Left lung (tissue), 10 donors: ENCODE data around the gene STPG2. TPM values are rescaled to one million over a fixed set of nuclear protein-coding genes. Genes with fewer than 3 reads are reported as not detected.

ENCODE experiments used
- ATAC-seq: fragments of 200-7000 bp; cut with Tn5 transposase; one replicate; pipeline ENCODE4 v1.9.1; 2020; ENCODE audit warnings: moderate library complexity
- DNase-seq, 4 donors: peaks; one replicate each; pipeline ENCODE4 v3.0.0-alpha.2; 2013 to 2020
- H3K27ac ChIP-seq, 2 donors: fragments of 200-600 bp; sonication (generic) in 1 of 2; one replicate each; pipeline versions ENCODE4 v1.5.0 to v1.8.0; 2020 to 2021
- H3K27me3 ChIP-seq, 2 donors: fragments of 200-600 bp; sonication (generic) in 1 of 2; one replicate each; pipeline versions ENCODE4 v1.5.0 to v1.8.0; 2020 to 2021
- H3K36me3 ChIP-seq, 2 donors: fragments of 200-600 bp; sonication (generic) in 1 of 2; one replicate each; pipeline versions ENCODE4 v1.5.0 to v1.8.0; 2020 to 2021
- H3K4me1 ChIP-seq, 2 donors: fragments of 200-600 bp; one replicate each; pipeline ENCODE4 v1.8.0; 2021
- H3K4me3 ChIP-seq, 2 donors: fragments of 200-600 bp; sonication (generic) in 1 of 2; one replicate each; pipeline versions ENCODE4 v1.5.0 to v1.8.0; 2020 to 2021; ENCODE audit warnings: mild to moderate bottlenecking in 1 of 2
- H3K9me3 ChIP-seq, 2 donors: fragments of 200-600 bp; sonication (generic) in 1 of 2; one replicate each; pipeline versions ENCODE4 v1.5.0 to v1.8.0; 2020 to 2021
- intact Hi-C, 2 donors: fragments of 100-400 bp; cut with DNase I; formaldehyde crosslinking; loops; one replicate each; pipeline versions ENCODE4 v1.11.2 to v1.14.2; 2022
- polyA plus RNA-seq, 6 donors: library from polyadenylated mRNA; unstranded; fragments of 120-200 nt; gene quantifications; one replicate each; pipeline ENCODE4 v1.2.1, GENCODE V29; 2013; ENCODE audit not compliant: insufficient read length in 6 of 6
- total RNA-seq, 2 donors: library from RNA; stranded (reverse); fragmentation: NEBNext Ultra II Directional; extraction: Animal tissue kit (Norgen Biotek cat#: 25700); gene quantifications; one replicate each; pipeline ENCODE4 v1.2.1, GENCODE V29; 2021
- TF ChIP-seq, protein P1 (sequence below), 2 donors: fragments of 200-600 bp; sonication (generic) in 1 of 2; IDR thresholded peaks; one replicate each; pipeline versions ENCODE4 v1.5.0 to v1.8.0; 2021; ENCODE audit warnings: antibody characterized with exemption in 2 of 2
- donor health status: DM: no; HTN: yes; CAD: no.
- donor health status: DM: no; HTN: no; CAD: no.

STPG2 gene
- total and polyA plus RNA-seq, 8 donors = 0.13 to 0.76 (median 0.30) TPM

DNA sequence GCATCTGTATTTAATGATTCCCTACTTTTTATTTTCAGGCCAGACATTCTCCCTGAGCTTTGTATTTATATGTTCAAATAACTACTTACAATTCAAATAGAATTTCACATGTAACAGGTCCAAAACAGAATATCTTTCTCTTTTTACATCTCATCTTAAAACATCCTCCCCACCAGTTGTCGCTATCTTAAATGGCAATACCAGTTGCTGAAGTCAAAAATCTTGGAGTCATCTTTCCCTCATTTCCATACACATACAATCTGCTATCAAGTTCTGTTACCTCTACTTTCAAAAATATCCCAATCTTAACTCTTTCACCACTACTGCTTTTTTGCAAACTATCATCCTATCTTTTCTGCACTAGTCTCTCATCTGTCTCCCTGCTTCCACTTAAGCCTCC is 330.5 kb downstream of the STPG2 start:
- no peaks in the 10 kb centered on the region for H3K4me1 ChIP-seq
- DNase-seq (no peak), ATAC-seq (no peak)
- TF ChIP-seq, protein P1, sequence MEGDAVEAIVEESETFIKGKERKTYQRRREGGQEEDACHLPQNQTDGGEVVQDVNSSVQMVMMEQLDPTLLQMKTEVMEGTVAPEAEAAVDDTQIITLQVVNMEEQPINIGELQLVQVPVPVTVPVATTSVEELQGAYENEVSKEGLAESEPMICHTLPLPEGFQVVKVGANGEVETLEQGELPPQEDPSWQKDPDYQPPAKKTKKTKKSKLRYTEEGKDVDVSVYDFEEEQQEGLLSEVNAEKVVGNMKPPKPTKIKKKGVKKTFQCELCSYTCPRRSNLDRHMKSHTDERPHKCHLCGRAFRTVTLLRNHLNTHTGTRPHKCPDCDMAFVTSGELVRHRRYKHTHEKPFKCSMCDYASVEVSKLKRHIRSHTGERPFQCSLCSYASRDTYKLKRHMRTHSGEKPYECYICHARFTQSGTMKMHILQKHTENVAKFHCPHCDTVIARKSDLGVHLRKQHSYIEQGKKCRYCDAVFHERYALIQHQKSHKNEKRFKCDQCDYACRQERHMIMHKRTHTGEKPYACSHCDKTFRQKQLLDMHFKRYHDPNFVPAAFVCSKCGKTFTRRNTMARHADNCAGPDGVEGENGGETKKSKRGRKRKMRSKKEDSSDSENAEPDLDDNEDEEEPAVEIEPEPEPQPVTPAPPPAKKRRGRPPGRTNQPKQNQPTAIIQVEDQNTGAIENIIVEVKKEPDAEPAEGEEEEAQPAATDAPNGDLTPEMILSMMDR (IDR thresholded peaks at IDR 0.05) = no peak
- no peak overlapping the region for H3K4me3 ChIP-seq
- no peaks in the 10 kb centered on the region for H3K36me3 ChIP-seq
- intact Hi-C loops = no loop called here
- no peaks in the 10 kb centered on the region for H3K27me3 ChIP-seq
- no peak overlapping the region for H3K27ac ChIP-seq
- H3K9me3 ChIP-seq = peaks cover 0 to 6% of the 10 kb centered on the region in 2 donors

DNA sequence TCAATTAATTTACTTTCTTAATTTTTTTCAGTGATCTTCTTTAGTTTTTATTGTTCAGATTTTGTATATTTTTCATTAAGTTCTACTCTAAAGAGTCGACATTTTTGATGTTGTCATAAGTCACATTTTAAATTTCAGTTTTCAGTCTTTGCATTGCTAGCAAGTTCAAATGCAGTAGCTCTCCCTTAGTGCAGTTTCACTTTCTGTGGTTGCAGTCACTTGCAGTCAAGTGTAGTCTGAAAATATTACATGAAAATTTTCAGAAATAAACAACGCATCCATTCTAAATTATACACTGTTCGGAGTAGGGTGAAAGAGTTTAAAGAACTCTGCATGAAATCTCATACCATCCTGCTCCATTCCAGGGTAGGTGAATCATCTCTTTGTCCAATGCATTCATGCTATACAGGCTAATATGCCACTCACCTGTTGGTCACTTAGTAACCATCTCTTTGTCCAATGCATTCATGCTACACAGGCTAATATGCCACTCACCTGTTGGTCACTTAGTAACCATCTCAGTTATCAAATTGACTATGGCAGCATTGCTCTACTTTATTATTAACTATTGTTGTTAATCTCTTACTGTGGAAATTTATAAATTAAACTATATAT is 356.9 kb downstream of the STPG2 start:
- Histone ChIP-seq H3K9me3 (peaks cover 0 to 7% of the 10 kb centered on the region in 2 donors), H3K36me3 (no peaks in the 10 kb centered on the region), H3K27me3 (no peaks in the 10 kb centered on the region), H3K27ac (no peak overlapping the region), H3K4me3 (no peak overlapping the region), H3K4me1 (no peaks in the 10 kb centered on the region)
- TF ChIP-seq, protein P1 (IDR thresholded peaks at IDR 0.05) = no peak
- no peak for DNase-seq
- intact Hi-C loops = no loop called here
- no peak for ATAC-seq

DNA sequence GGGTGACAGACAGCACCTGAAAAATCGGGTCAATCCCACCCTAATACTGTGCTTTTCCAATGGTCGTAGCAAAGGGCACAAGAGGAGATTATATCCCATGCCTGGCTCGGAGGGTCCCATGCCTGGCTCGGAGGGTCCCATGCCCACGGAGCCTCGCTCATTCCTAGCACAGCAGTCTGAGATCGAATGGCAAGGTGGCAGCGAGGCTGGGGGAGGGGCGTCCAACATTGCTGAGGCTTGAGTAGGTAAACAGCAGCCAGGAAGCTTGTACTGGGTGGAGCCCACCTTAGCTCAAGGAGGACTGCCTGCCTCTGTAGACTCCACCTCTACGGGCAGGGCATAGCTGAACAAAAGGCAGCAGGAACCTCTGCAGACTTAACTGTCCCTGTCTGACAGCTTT is 365.1 kb downstream of the STPG2 start:
- ATAC-seq (no peak), DNase-seq (peak in 1 of 4 donors; percentile 33)
- H3K4me1 ChIP-seq = no peaks in the 10 kb centered on the region
- H3K27me3 ChIP-seq = no peaks in the 10 kb centered on the region
- intact Hi-C loops = no loop called here
- no peak overlapping the region for H3K4me3 ChIP-seq
- peaks cover 0 to 10% of the 10 kb centered on the region in 2 donors for H3K9me3 ChIP-seq
- TF ChIP-seq, protein P1 (IDR thresholded peaks at IDR 0.05) = no peak
- no peak overlapping the region for H3K27ac ChIP-seq
- no peaks in the 10 kb centered on the region for H3K36me3 ChIP-seq

DNA sequence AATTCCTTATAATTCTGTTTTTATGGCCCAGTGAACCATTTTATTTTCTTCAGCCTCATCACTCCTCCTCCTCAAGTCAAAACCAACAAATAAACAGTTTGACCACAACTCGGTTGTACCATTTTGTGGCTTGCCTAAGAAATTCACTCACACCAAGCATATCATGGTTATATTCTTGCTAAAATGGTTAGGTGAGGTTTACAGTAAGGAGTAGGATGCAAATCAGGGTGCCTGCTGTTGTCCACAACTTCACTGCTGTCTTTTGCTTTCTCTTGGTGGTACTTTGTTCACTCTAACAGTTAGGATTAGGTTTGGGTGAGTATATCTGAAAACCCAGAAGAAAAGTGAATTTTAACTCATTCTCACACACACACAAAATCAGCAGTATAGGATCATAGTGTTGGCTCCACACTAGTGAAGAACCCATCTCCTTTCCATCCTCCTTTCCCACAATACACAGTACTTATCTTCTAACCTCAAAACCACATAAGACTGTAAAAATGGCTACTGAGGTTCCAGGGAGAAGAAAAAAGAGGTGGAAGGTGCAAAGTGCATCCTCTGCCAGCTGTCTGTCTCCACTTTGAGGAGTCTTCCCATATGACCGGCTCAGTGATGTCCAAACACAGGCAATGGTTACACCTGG is 368.8 kb downstream of the STPG2 start:
- Histone ChIP-seq H3K27me3 (no peaks in the 10 kb centered on the region), H3K36me3 (no peaks in the 10 kb centered on the region), H3K4me1 (no peaks in the 10 kb centered on the region), H3K9me3 (peaks cover 0 to 5% of the 10 kb centered on the region in 2 donors), H3K4me3 (no peak overlapping the region), H3K27ac (no peak overlapping the region)
- DNase-seq (no peak), ATAC-seq (no peak)
- TF ChIP-seq, protein P1 (IDR thresholded peaks at IDR 0.05) = no peak
- intact Hi-C loops = no loop called here

DNA sequence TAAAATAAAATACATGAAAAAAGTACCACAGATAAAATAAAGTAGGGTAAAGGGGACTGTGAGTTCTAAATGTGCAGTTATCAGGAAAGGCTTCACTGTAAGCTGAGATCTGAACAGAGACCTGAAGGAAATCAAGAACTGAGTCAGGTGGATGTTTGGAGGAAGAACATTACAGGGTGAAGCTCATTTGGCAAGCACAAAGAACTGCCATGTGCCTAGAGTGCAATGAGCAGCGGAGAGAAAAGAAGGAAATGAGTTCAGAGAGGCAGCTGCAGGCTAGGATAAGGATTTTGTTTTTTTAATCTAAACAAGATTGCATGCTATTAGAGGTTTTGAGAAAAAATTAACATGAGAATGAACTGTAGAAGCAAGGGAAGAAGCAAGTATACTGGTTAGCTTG is 373.1 kb downstream of the STPG2 start:
- Histone ChIP-seq H3K4me1 (no peaks in the 10 kb centered on the region), H3K4me3 (no peak overlapping the region), H3K36me3 (no peaks in the 10 kb centered on the region), H3K27ac (no peak overlapping the region), H3K27me3 (no peaks in the 10 kb centered on the region), H3K9me3 (peaks cover 0 to 9% of the 10 kb centered on the region in 2 donors)
- intact Hi-C loops = no loop called here
- TF ChIP-seq, protein P1 (IDR thresholded peaks at IDR 0.05) = no peak
- ATAC-seq (no peak), DNase-seq (no peak)
